H1 (cell line): Measurements from ENCODE around the gene MAGI2. TPM values are rescaled to one million over a fixed set of nuclear protein-coding genes. Genes with fewer than 3 reads are reported as not detected.

Experiments used
- CTCF ChIA-PET: fragments of 300-600 bp; sonication (Branson Sonifier 250); formaldehyde crosslinking; loops from one replicate; lab custom pipeline; 2021; ENCODE audit not compliant: partially characterized antibody; lab: Charles Lee
- POLR2A ChIA-PET: fragments of 300-600 bp; sonication (Branson Sonifier 250); formaldehyde crosslinking; loops from one replicate; lab custom pipeline; 2021; ENCODE audit warnings: inconsistent platforms; ENCODE audit not compliant: partially characterized antibody; lab: Charles Lee
- DNase-seq, 2 experiments: peaks; one replicate each; pipeline versions ENCODE4 v3.0.0 to v3.0.0-alpha.2; 2010 to 2022; ENCODE audit warnings: low spot score in 2 of 2, low read depth in 1 of 2, mixed read lengths in 1 of 2
- FAIRE-seq: peaks from 2 replicates; lab custom pipeline; 2011; peaks lifted over from hg19 to GRCh38; lab: Jason Lieb, UNC
- H2AFZ ChIP-seq: 2 replicates; pipeline ENCODE4 v1.8.1; 2012; ENCODE audit warnings: low read length, inconsistent platforms
- H2AK5ac ChIP-seq: 2 replicates; pipeline ENCODE4 v1.6.1; 2013; ENCODE audit warnings: low read depth, low read length
- H2BK120ac ChIP-seq: replicated peaks from 2 replicates; pipeline ENCODE3; 2013; ENCODE audit warnings: low read depth, low read length, inconsistent platforms
- H2BK12ac ChIP-seq: 2 replicates; pipeline ENCODE4 v1.6.1; 2013; ENCODE audit warnings: low read depth, low read length
- H2BK15ac ChIP-seq: 2 replicates; pipeline ENCODE4 v1.6.1; 2013; ENCODE audit warnings: low read length
- H2BK20ac ChIP-seq: 2 replicates; pipeline ENCODE4 v1.6.1; 2013; ENCODE audit warnings: low read length
- H2BK5ac ChIP-seq: 2 replicates; pipeline ENCODE4 v1.6.1; 2013; ENCODE audit warnings: low read depth, low read length
- H3K14ac ChIP-seq: 2 replicates; pipeline ENCODE4 v1.6.1; 2013; ENCODE audit warnings: inconsistent platforms; ENCODE audit not compliant: insufficient read length
- H3K18ac ChIP-seq: 2 replicates; pipeline ENCODE4 v1.6.1; 2013; ENCODE audit warnings: low read length; ENCODE audit errors: extremely low read depth
- H3K23ac ChIP-seq: 2 replicates; pipeline ENCODE4 v1.6.1; 2013; ENCODE audit warnings: inconsistent platforms; ENCODE audit not compliant: insufficient read length
- H3K23me2 ChIP-seq: 2 replicates; pipeline ENCODE4 v1.6.1; 2013; ENCODE audit warnings: low read depth, low read length
- H3K27ac ChIP-seq: 2 replicates; pipeline ENCODE4 v1.6.1; 2011; ENCODE audit warnings: low read depth, low read length, inconsistent platforms
- H3K27me3 ChIP-seq, 4 experiments: replicated peaks in 1 of 4; 1 replicate in 1 of 4; 2 replicates in 3 of 4; pipeline versions ENCODE4 v1.6.1 to v1.8.1; 2011 to 2013; ENCODE audit warnings: low read length in 3 of 4, mild to moderate bottlenecking in 3 of 4, inconsistent platforms in 2 of 4, mixed read lengths in 2 of 4, moderate library complexity in 1 of 4; ENCODE audit not compliant: control insufficient read depth in 3 of 4, insufficient read depth in 3 of 4; ENCODE audit errors: extremely low read depth in 1 of 4
- H3K36me3 ChIP-seq, 4 experiments: 2 replicates each; pipeline versions ENCODE4 v1.6.1 to v1.8.1; 2011 to 2013; ENCODE audit warnings: mild to moderate bottlenecking in 4 of 4, low read length in 3 of 4, moderate library complexity in 2 of 4, control low read depth in 1 of 4, inconsistent platforms in 1 of 4; ENCODE audit not compliant: insufficient read depth in 4 of 4, control insufficient read depth in 2 of 4
- H3K4ac ChIP-seq: replicated peaks from 2 replicates; pipeline ENCODE3; 2013; ENCODE audit warnings: low read length, low read depth, mixed read lengths, inconsistent platforms; ENCODE audit not compliant: insufficient read length
- H3K4me1 ChIP-seq, 4 experiments: replicated peaks in 1 of 4; 1 replicate in 1 of 4; 2 replicates in 3 of 4; pipeline versions ENCODE4 v1.6.1 to v1.8.1; 2011 to 2013; ENCODE audit warnings: low read length in 3 of 4, inconsistent platforms in 2 of 4, mixed read lengths in 1 of 4; ENCODE audit not compliant: insufficient read depth in 4 of 4, control insufficient read depth in 3 of 4
- H3K4me2 ChIP-seq, 2 experiments: 2 replicates each; pipeline versions ENCODE4 v1.6.1 to v1.8.1; 2011 to 2013; ENCODE audit warnings: low read depth in 2 of 2, low read length in 2 of 2, control low read depth in 1 of 2, inconsistent platforms in 1 of 2, mild to moderate bottlenecking in 1 of 2; ENCODE audit not compliant: insufficient read depth in 1 of 2
- H3K4me3 ChIP-seq, 4 experiments: fragments of 200-600, 300-600 bp in 1 of 4; sonication (generic), shearing (Covaris generic), sonication (Bioruptor Twin) in 1 of 4; 2 replicates each; pipeline versions ENCODE4 v1.5.1 to v1.8.1; 2011 to 2016; ENCODE audit warnings: low read length in 4 of 4, low read depth in 3 of 4, control low read depth in 2 of 4, inconsistent platforms in 2 of 4, mild to moderate bottlenecking in 2 of 4, mixed read lengths in 1 of 4, moderate library complexity in 1 of 4; ENCODE audit not compliant: insufficient read depth in 2 of 4; ENCODE audit errors: extremely low read depth in 1 of 4
- H3K56ac ChIP-seq: replicated peaks from 2 replicates; pipeline ENCODE3; 2013; ENCODE audit warnings: low read depth, mild to moderate bottlenecking, mixed read lengths, low read length, inconsistent platforms; ENCODE audit not compliant: insufficient read length
- H3K79me1 ChIP-seq: 2 replicates; pipeline ENCODE4 v1.6.1; 2013; ENCODE audit warnings: low read depth, low read length, control low read depth
- H3K79me2 ChIP-seq, 2 experiments: 2 replicates each; pipeline versions ENCODE4 v1.6.1 to v1.8.1; 2012 to 2013; ENCODE audit warnings: low read length in 2 of 2, mild to moderate bottlenecking in 2 of 2, inconsistent platforms in 1 of 2; ENCODE audit not compliant: insufficient read depth in 2 of 2, control insufficient read depth in 1 of 2
- H3K9ac ChIP-seq, 4 experiments: replicated peaks in 1 of 4; 1 replicate in 1 of 4; 2 replicates in 3 of 4; pipeline versions ENCODE4 v1.6.1 to v1.8.1; 2011 to 2013; ENCODE audit warnings: low read depth in 3 of 4, low read length in 3 of 4, control low read depth in 2 of 4, mild to moderate bottlenecking in 2 of 4, moderate library complexity in 2 of 4, inconsistent platforms in 1 of 4; ENCODE audit errors: extremely low read depth in 1 of 4
- H3K9me3 ChIP-seq, 2 experiments: 2 replicates each; pipeline versions ENCODE4 v1.6.1 to v1.8.1; 2012 to 2013; ENCODE audit warnings: mild to moderate bottlenecking in 2 of 2, moderate library complexity in 2 of 2, control low read depth in 1 of 2, inconsistent platforms in 1 of 2, low read depth in 1 of 2, low read length in 1 of 2, mixed read lengths in 1 of 2; ENCODE audit not compliant: insufficient read depth in 2 of 2
- H4K20me1 ChIP-seq, 2 experiments: replicated peaks in 1 of 2; 2 replicates each; pipeline versions ENCODE3 to v1.8.1; 2011 to 2013; ENCODE audit warnings: inconsistent platforms in 2 of 2, low read length in 2 of 2, mild to moderate bottlenecking in 1 of 2; ENCODE audit not compliant: insufficient read depth in 2 of 2, control insufficient read depth in 1 of 2
- H4K5ac ChIP-seq: 2 replicates; pipeline ENCODE4 v1.6.1; 2013; ENCODE audit warnings: low read length, low read depth, mixed read lengths, inconsistent platforms; ENCODE audit not compliant: insufficient read length
- H4K8ac ChIP-seq: 2 replicates; pipeline ENCODE4 v1.8.0; 2013; ENCODE audit warnings: mild to moderate bottlenecking, moderate library complexity, low read length, inconsistent platforms; ENCODE audit not compliant: insufficient read depth; ENCODE audit errors: extremely low read depth
- H4K91ac ChIP-seq: replicated peaks from 2 replicates; pipeline ENCODE3; 2013; ENCODE audit warnings: low read length, mixed read lengths, inconsistent platforms; ENCODE audit not compliant: insufficient read length
- ATF3 ChIP-seq: IDR thresholded peaks from 2 replicates; pipeline ENCODE4 v1.6.1; 2011; ENCODE audit warnings: low read depth, mild to moderate bottlenecking, low read length; ENCODE audit not compliant: insufficient read depth
- BACH1 ChIP-seq: IDR thresholded peaks from 2 replicates; pipeline ENCODE4 v1.6.1; 2012; ENCODE audit warnings: low read length, improper control_type of control experiment
- HDAC2 ChIP-seq, 2 experiments: fragments of 300-600 bp in 1 of 2; sonication (generic) in 1 of 2; IDR thresholded peaks; 2 replicates each; pipeline ENCODE4 v1.6.1; 2011 to 2012; ENCODE audit warnings: low read depth in 2 of 2, low read length in 2 of 2, mild to moderate bottlenecking in 2 of 2, moderate library complexity in 2 of 2, borderline replicate concordance in 1 of 2, inconsistent platforms in 1 of 2
- KDM1A ChIP-seq: fragments of 200-600, 300-600 bp; sonication (generic); IDR thresholded peaks from 2 replicates; pipeline ENCODE4 v1.7.1; 2016; ENCODE audit warnings: mild to moderate bottlenecking, low read length, borderline replicate concordance
- RAD21 ChIP-seq, 2 experiments: IDR thresholded peaks in 1 of 2; conservative IDR thresholded peaks in 1 of 2; 2 replicates each; pipeline ENCODE4 v1.6.1; 2011; ENCODE audit warnings: low read depth in 2 of 2, low read length in 2 of 2, improper control_type of control experiment in 1 of 2, inconsistent platforms in 1 of 2, mild to moderate bottlenecking in 1 of 2, moderate library complexity in 1 of 2
- SP2 ChIP-seq: IDR thresholded peaks from 2 replicates; pipeline ENCODE4 v1.6.1; 2012; ENCODE audit warnings: mild to moderate bottlenecking, low read length, inconsistent platforms
- WGBS, 2 experiments: shearing (Covaris generic) in 1 of 2; methylation state at CpG; one replicate each; pipeline versions ENCODE4 v1.1.6 to v1.1.7; 2013 to 2015; ENCODE audit warnings: low lambda C conversion rate in 2 of 2, mixed read lengths in 2 of 2, inconsistent platforms in 1 of 2, low coverage in 1 of 2, missing lambda C conversion rate in 1 of 2; ENCODE audit not compliant: insufficient replicate concordance in 2 of 2, insufficient coverage in 1 of 2, insufficient read length in 1 of 2; ENCODE audit errors: extremely low coverage in 1 of 2, missing lambda C conversion rate in 1 of 2; 5-methylcytosine and 5-hydroxymethylcytosine counted together
- polyA plus RNA-seq, 7 experiments: library from polyadenylated mRNA; depleted of rRNA in 3 of 7; stranded (reverse) in 5 of 7; unstranded in 2 of 7; fragments of >200 nt in 5 of 7; fragments of 200-250 nt in 2 of 7; gene quantifications; 1 replicate in 5 of 7; 2 replicates in 1 of 7; 4 replicates in 1 of 7; pipeline versions ENCODE4 v1.2.1 to v1.2.3, GENCODE V29; 2011 to 2013; ENCODE audit warnings: missing spikeins in 2 of 7, mixed read lengths in 2 of 7
- total RNA-seq: library from RNA; stranded (reverse); fragmentation: NEBNext Ultra II Directional; extraction: Animal tissue kit (Norgen Biotek cat#: 25700); gene quantifications from 2 replicates; pipeline ENCODE4 v1.2.1, GENCODE V29; 2021

Gene MAGI2
- total and polyA plus RNA-seq, 2 of the 8 experiments (the other 6 are each of a cell fraction or from before 2014, with no cell fraction given), result 6.0 to 27.3 TPM

- H3K27ac ChIP-seq, result no peak overlapping the region
- no peak overlapping the region for H3K18ac ChIP-seq
- no peak overlapping the region for H3K14ac ChIP-seq
- no peak overlapping the region for H2BK5ac ChIP-seq
- no peak overlapping the region for H3K4me3 ChIP-seq
- H2BK15ac ChIP-seq, result 0 out of 2 replicates have a peak overlapping the region, but pooled peaks have one; percentile 46
- no peak overlapping the region for H4K8ac ChIP-seq
- H3K9ac ChIP-seq, result no peak overlapping the region
- no peak overlapping the region for H3K4me2 ChIP-seq
- H3K27me3 ChIP-seq, result no peaks in the 10 kb centered on the region
- no peaks in the 10 kb centered on the region for H3K9me3 ChIP-seq
- no peak overlapping the region for H4K91ac ChIP-seq
- WGBS, 2 experiments, result 90% methylated on average over 3 of the region's 3 CpGs; no CpG with 5 or more reads in 1 of the 2 experiments
- no peak overlapping the region for H2AFZ ChIP-seq
- peaks cover 0 to 4% (median 1%) of the 10 kb centered on the region in 4 experiments; a peak in 1 of 7 replicates for H3K4me1 ChIP-seq
- H2AK5ac ChIP-seq, result no peak overlapping the region
- H4K20me1 ChIP-seq, result no peaks in the 10 kb centered on the region
- no peak overlapping the region for H2BK12ac ChIP-seq
- TF ChIP-seq RAD21 (IDR thresholded peaks at IDR 0.05 in 1 of 2, conservative IDR thresholded peaks at IDR 0.05 in 1 of 2; ENCODE audit: low read depth in 2 of 2, low read length in 2 of 2), result no peak
- no peak for TF ChIP-seq ATF3
- no peak for TF ChIP-seq KDM1A
- no peak for TF ChIP-seq HDAC2 (IDR thresholded peaks at IDR 0.05; ENCODE audit: borderline replicate concordance in 1 of 2, low read depth in 2 of 2, low read length in 2 of 2)
- TF ChIP-seq SP2, result no peak
- TF ChIP-seq BACH1, result no peak
- H3K79me1 ChIP-seq, result no peaks in the 10 kb centered on the region
- DNase-seq (no peak), FAIRE-seq (no peak)
- H2BK20ac ChIP-seq, result no peak overlapping the region
- no peak overlapping the region for H4K5ac ChIP-seq
- no peak overlapping the region for H3K4ac ChIP-seq
- H3K23ac ChIP-seq, result no peak overlapping the region
- POLR2A ChIA-PET, result interaction anchor here (0.6 kb wide), 1 partner anchor 56 kb away, joined by 3 read pairs; no protein-coding TSS in a partner anchor
- CTCF ChIA-PET, result no interaction called here
- no peaks in the 10 kb centered on the region for H3K23me2 ChIP-seq
- no peak overlapping the region for H2BK120ac ChIP-seq
- H3K79me2 ChIP-seq, result no peaks in the 10 kb centered on the region
- H3K56ac ChIP-seq, result no peak overlapping the region
- H3K36me3 ChIP-seq, result peaks cover 0 to 2% (median 0%) of the 10 kb centered on the region in 4 experiments; a peak in 1 of 8 replicates
Observed at GRCh38 chr7:78521961-78522360, 931.5 kb downstream of the MAGI2 start.
